HFF-Myc (cell line): ENCODE results near the gene POU3F3.

Experiments
- DNase-seq: peaks from one replicate; pipeline ENCODE4 v3.0.0-alpha.2; 2011; ENCODE audit warnings: low read depth; ENCODE audit errors: extremely low read depth
- H3K4me3 ChIP-seq: replicated peaks from 2 replicates; pipeline ENCODE4 v1.5.1; 2011; ENCODE audit warnings: low read depth, mild to moderate bottlenecking, control low read depth, low read length
- TF ChIP-seq, protein P1 (sequence below): IDR thresholded peaks from 2 replicates; pipeline ENCODE4 v1.5.1; 2012; ENCODE audit warnings: mild to moderate bottlenecking, low read depth, low read length, control low read depth; ENCODE audit errors: missing control alignments

The POU3F3 gene

DNA sequence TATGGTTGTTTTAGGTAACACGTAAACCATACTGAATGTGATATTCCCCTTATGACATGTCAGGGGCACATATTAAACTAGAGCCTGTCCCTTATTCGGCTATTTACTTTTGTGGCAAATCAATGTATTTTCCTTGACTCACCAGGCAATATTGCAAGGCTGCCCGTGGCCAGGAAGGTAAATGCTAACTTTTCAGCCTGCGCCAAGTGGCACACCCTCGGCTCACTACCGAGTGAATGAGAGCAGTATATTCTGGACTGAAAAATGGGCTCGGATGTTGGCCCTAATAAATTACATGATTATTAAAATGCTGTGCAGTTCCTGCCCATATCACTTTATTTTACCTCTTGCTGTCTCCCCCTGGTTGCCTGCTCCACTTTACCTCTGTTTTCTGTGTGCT, 46.7 kb downstream of the POU3F3 start:
- TF ChIP-seq, protein P1, sequence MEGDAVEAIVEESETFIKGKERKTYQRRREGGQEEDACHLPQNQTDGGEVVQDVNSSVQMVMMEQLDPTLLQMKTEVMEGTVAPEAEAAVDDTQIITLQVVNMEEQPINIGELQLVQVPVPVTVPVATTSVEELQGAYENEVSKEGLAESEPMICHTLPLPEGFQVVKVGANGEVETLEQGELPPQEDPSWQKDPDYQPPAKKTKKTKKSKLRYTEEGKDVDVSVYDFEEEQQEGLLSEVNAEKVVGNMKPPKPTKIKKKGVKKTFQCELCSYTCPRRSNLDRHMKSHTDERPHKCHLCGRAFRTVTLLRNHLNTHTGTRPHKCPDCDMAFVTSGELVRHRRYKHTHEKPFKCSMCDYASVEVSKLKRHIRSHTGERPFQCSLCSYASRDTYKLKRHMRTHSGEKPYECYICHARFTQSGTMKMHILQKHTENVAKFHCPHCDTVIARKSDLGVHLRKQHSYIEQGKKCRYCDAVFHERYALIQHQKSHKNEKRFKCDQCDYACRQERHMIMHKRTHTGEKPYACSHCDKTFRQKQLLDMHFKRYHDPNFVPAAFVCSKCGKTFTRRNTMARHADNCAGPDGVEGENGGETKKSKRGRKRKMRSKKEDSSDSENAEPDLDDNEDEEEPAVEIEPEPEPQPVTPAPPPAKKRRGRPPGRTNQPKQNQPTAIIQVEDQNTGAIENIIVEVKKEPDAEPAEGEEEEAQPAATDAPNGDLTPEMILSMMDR: no peak
- DNase-seq: no peak
- no peak overlapping the region for H3K4me3 ChIP-seq

DNA sequence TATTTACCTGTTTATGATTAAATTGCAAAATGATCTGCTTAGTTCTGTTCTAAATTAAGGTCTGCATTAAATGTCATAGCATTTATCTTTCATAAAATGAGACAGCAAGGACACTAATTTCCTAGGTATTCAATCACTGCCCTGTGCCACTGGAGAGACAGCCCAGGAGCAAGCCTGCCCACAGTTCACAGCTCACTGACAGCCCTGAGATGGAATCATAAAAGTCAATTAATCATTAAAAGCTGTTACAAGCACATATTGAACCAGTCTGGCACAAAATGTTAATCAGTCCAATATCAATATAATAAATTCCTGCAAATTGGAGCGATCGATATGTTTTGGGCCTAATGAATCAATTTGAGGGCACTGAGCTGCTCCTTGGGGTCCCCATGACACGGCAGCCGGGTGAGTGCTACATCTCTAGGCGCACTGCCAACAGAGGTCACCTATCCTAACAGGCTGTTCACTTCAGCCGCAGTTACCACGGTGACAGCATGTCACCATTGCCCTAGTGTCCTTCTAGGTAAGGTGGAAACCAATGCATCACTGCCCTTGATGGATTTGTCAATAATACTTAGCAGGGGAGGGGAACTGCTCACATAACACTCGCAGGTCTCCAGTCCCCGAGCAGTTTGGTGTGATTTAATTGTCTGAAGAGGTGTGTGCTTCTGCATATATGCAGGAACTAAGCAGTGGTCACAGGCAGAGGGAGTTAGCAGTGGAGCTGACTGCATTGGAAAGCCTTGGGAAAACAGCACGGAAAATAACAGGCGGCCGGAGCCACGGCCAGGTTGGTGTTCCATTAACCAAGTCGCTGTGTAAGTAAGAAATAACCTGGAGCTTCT, 47.3 kb downstream of the POU3F3 start:
- DNase-seq: no peak
- no peak overlapping the region for H3K4me3 ChIP-seq
- TF ChIP-seq, protein P1: no peak

DNA sequence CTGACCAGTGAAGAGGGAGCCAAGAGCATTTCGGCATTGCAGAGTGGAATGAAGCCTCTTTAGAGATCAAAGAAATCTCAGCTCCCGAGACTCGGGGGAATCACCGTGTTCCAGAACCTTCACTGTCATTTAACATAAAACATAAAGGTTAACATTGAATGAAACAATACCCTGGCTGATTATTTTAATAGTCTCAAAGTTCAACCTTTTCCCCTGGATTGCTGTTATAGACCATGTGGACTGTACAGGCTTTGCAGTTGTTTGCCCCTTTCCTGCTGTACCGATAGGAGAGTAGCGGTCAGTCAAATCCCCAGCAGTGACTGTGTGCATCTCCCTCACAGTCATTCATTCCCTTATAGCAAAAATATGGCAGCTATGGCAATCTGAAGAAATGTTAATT, 48.4 kb downstream of the POU3F3 start:
- TF ChIP-seq, protein P1: no peak
- H3K4me3 ChIP-seq: no peak overlapping the region
- DNase-seq: no peak
